HUES48 (cell line): ENCODE measurements around the gene GOLGA6C.

Experiments
- H3K27ac ChIP-seq: one replicate; pipeline ENCODE4 v1.7.0; 2013; ENCODE audit warnings: low read depth, low read length, inconsistent platforms
- H3K27me3 ChIP-seq: 2 replicates; pipeline ENCODE4 v1.6.1; 2013; ENCODE audit warnings: mild to moderate bottlenecking, low read length; ENCODE audit not compliant: control insufficient read depth, insufficient read depth
- H3K36me3 ChIP-seq: 2 replicates; pipeline ENCODE4 v1.6.1; 2013; ENCODE audit warnings: low read length; ENCODE audit not compliant: control insufficient read depth, insufficient read depth
- H3K4me1 ChIP-seq: 2 replicates; pipeline ENCODE4 v1.6.1; 2013; ENCODE audit warnings: mild to moderate bottlenecking, low read length; ENCODE audit not compliant: control insufficient read depth, insufficient read depth
- H3K4me3 ChIP-seq: 2 replicates; pipeline ENCODE4 v1.5.1; 2013; ENCODE audit warnings: mild to moderate bottlenecking, low read depth, low read length
- H3K9ac ChIP-seq: 2 replicates; pipeline ENCODE4 v1.6.1; 2013; ENCODE audit warnings: mild to moderate bottlenecking, low read depth, low read length, moderate library complexity
- H3K9me3 ChIP-seq: 2 replicates; pipeline ENCODE4 v1.6.1; 2013; ENCODE audit warnings: low read length; ENCODE audit not compliant: control insufficient read depth, insufficient read depth

Gene GOLGA6C

GRCh38 chr15:75228787-75229186 lies 29.3 kb upstream of the GOLGA6C start:
- Histone ChIP-seq H3K27ac (no peak overlapping the region), H3K4me3 (no peak overlapping the region), H3K27me3 (no peaks in the 10 kb centered on the region), H3K9ac (no peak overlapping the region), H3K4me1 (peaks cover 11% of the 10 kb centered on the region), H3K36me3 (no peaks in the 10 kb centered on the region), H3K9me3 (no peaks in the 10 kb centered on the region)

- H3K9ac ChIP-seq, result no peak overlapping the region
- no peaks in the 10 kb centered on the region for H3K36me3 ChIP-seq
- H3K27me3 ChIP-seq, result no peaks in the 10 kb centered on the region
- no peak overlapping the region for H3K27ac ChIP-seq
- no peak overlapping the region for H3K4me3 ChIP-seq
- H3K9me3 ChIP-seq, result no peaks in the 10 kb centered on the region
- peaks cover 11% of the 10 kb centered on the region for H3K4me1 ChIP-seq
Measured at GRCh38 chr15:75229191-75230015, 28.7 kb upstream of the GOLGA6C start.

DNA sequence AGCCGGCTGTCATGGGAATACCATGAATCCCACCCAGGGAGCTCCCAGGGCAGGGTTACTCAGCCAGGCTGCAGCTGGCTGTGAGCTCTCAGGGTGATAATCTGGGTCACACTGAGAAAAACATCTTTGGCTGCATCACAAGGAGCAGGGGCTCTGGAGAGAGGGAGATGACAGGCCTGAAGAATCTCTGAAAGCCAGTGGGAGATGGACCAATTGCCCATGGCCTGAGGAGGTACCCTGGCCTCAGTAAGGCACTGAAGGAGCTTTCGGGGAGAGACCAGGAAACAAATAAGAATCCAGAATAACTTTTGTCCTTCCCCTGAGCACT lies 28.2 kb upstream of the GOLGA6C start:
- H3K36me3 ChIP-seq, result no peaks in the 10 kb centered on the region
- no peak overlapping the region for H3K4me3 ChIP-seq
- no peaks in the 10 kb centered on the region for H3K27me3 ChIP-seq
- no peak overlapping the region for H3K9ac ChIP-seq
- no peaks in the 10 kb centered on the region for H3K9me3 ChIP-seq
- no peak overlapping the region for H3K27ac ChIP-seq
- peaks cover 11% of the 10 kb centered on the region for H3K4me1 ChIP-seq

- H3K9me3 ChIP-seq, result no peaks in the 10 kb centered on the region
- no peaks in the 10 kb centered on the region for H3K36me3 ChIP-seq
- H3K27me3 ChIP-seq, result no peaks in the 10 kb centered on the region
- peaks cover 11% of the 10 kb centered on the region for H3K4me1 ChIP-seq
- no peak overlapping the region for H3K27ac ChIP-seq
- no peak overlapping the region for H3K4me3 ChIP-seq
- no peak overlapping the region for H3K9ac ChIP-seq
Measured at GRCh38 chr15:75230551-75231371, 27.4 kb upstream of the GOLGA6C start.

- no peaks in the 10 kb centered on the region for H3K36me3 ChIP-seq
- peaks cover 11% of the 10 kb centered on the region for H3K4me1 ChIP-seq
- H3K4me3 ChIP-seq, result no peak overlapping the region
- H3K27ac ChIP-seq, result no peak overlapping the region
- no peaks in the 10 kb centered on the region for H3K9me3 ChIP-seq
- no peak overlapping the region for H3K9ac ChIP-seq
- H3K27me3 ChIP-seq, result no peaks in the 10 kb centered on the region
Measured at GRCh38 chr15:75231836-75232235, 26.3 kb upstream of the GOLGA6C start.

GRCh38 chr15:75232252-75232813 lies 25.8 kb upstream of the GOLGA6C start:
- Histone ChIP-seq H3K4me1 (peaks cover 11% of the 10 kb centered on the region), H3K36me3 (no peaks in the 10 kb centered on the region), H3K27me3 (no peaks in the 10 kb centered on the region), H3K9ac (no peak overlapping the region), H3K27ac (no peak overlapping the region), H3K4me3 (no peak overlapping the region), H3K9me3 (no peaks in the 10 kb centered on the region)

GRCh38 chr15:75232826-75233503 lies 25.2 kb upstream of the GOLGA6C start:
- H3K36me3 ChIP-seq, result no peaks in the 10 kb centered on the region
- H3K4me1 ChIP-seq, result peaks cover 11% of the 10 kb centered on the region
- no peaks in the 10 kb centered on the region for H3K27me3 ChIP-seq
- H3K9me3 ChIP-seq, result no peaks in the 10 kb centered on the region
- H3K9ac ChIP-seq, result no peak overlapping the region
- H3K4me3 ChIP-seq, result no peak overlapping the region
- H3K27ac ChIP-seq, result no peak overlapping the region

- Histone ChIP-seq H3K36me3 (no peaks in the 10 kb centered on the region), H3K9ac (no peak overlapping the region), H3K9me3 (no peaks in the 10 kb centered on the region), H3K27ac (no peak overlapping the region), H3K4me3 (no peak overlapping the region), H3K27me3 (no peaks in the 10 kb centered on the region), H3K4me1 (peaks cover 11% of the 10 kb centered on the region)
Measured at GRCh38 chr15:75233504-75234190, 24.5 kb upstream of the GOLGA6C start.

GRCh38 chr15:75234191-75234810 lies 23.8 kb upstream of the GOLGA6C start:
- peaks cover 11% of the 10 kb centered on the region for H3K4me1 ChIP-seq
- H3K9ac ChIP-seq, result no peak overlapping the region
- no peaks in the 10 kb centered on the region for H3K36me3 ChIP-seq
- no peaks in the 10 kb centered on the region for H3K27me3 ChIP-seq
- no peaks in the 10 kb centered on the region for H3K9me3 ChIP-seq
- H3K27ac ChIP-seq, result no peak overlapping the region
- no peak overlapping the region for H3K4me3 ChIP-seq

DNA sequence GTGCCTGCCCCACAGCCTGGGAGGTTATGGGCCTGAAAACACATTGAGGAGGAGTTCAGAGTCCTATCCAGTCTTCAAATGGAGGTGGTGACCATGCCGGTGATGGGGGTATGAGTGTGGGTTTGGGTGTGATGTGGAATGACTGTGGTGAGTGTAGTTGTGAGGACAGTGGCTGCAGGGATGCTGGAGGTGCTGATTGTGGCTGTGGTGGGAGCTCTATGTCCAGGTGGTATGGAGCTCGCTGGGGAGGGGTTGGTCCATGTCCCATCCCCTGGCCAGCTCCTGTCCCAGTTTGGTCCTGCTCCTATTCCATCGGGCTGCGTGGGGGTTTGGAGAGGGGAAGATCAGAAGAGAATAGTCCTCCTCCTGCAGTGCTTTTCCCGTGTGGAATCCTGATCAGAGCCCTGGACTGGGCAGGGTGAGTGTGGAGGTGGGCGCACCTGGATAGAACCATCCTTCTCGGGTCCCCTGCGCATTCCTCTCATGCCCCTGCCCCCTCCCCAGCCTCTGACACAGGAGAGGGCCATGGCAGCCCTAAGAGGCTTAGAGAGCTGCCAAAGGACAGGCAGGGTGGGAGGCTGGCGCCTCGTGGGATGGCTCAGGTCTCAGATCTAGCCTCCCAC lies 23.0 kb upstream of the GOLGA6C start:
- no peaks in the 10 kb centered on the region for H3K9me3 ChIP-seq

More for the DNA sequence above, 23.0 kb upstream of the GOLGA6C start:
- Histone ChIP-seq H3K36me3 (no peaks in the 10 kb centered on the region), H3K27me3 (no peaks in the 10 kb centered on the region), H3K27ac (no peak overlapping the region), H3K9ac (no peak overlapping the region), H3K4me3 (no peak overlapping the region), H3K4me1 (peaks cover 6% of the 10 kb centered on the region)
